Activated gamma-delta T cell (primary cell): ENCODE data around the gene PIEZO2.
"Not testable (repeated sequence)": the region's sequence is repeated elsewhere in the genome, so short reads cannot be mapped to it uniquely, and the experiment has no call there.

Experiments
- DNase-seq: peaks from one replicate; lab custom pipeline; 2025; lab: John Stamatoyannopoulos, UW

Gene PIEZO2

GRCh38 chr18:10620670-10621329 lies 528.6 kb downstream of the PIEZO2 start:
- not testable (repeated sequence) for DNase-seq
